ENCODE measurements around the gene FMNL2. TPM values are rescaled to one million over a fixed set of nuclear protein-coding genes. Genes with fewer than 3 reads are reported as not detected.
"Not testable (repeated sequence)": the region's sequence is repeated elsewhere in the genome, so short reads cannot be mapped to it uniquely, and the experiment has no call there.

FMNL2 gene
- total RNA-seq, 4 donors from 2014 or later, result 34.6 to 62.1 (median 51.3) TPM

DNA sequence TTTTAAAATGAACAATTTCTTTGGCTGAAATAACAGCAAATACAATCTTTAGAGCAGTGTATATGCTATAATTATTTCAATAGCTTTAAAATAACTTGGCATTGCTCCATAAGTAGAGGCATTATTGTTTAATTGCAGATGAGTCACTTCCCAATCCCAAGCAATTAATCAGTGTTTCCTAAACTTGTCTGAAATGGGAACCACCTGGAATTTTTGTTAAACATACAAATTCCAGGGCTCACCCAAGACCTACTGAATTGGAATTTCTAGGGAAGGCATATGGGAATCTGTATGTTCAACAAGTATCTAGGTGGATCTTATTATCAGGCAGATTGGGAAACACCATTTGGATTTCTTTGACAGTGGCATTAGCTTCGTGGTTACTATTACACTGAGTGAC lies 27.1 kb upstream of the FMNL2 start:
- DNase-seq (ENCODE audit: low spot score), result no peak
- TF ChIP-seq CTCF (IDR thresholded peaks at IDR 0.05), result no peak
- no peak for ATAC-seq (ENCODE audit: low FRiP score)

GRCh38 chr2:152309352-152310214 lies 25.4 kb upstream of the FMNL2 start:
- TF ChIP-seq CTCF (IDR thresholded peaks at IDR 0.05), result no peak
- ATAC-seq (ENCODE audit: low FRiP score) (no peak), DNase-seq (ENCODE audit: low spot score) (no peak)

DNA sequence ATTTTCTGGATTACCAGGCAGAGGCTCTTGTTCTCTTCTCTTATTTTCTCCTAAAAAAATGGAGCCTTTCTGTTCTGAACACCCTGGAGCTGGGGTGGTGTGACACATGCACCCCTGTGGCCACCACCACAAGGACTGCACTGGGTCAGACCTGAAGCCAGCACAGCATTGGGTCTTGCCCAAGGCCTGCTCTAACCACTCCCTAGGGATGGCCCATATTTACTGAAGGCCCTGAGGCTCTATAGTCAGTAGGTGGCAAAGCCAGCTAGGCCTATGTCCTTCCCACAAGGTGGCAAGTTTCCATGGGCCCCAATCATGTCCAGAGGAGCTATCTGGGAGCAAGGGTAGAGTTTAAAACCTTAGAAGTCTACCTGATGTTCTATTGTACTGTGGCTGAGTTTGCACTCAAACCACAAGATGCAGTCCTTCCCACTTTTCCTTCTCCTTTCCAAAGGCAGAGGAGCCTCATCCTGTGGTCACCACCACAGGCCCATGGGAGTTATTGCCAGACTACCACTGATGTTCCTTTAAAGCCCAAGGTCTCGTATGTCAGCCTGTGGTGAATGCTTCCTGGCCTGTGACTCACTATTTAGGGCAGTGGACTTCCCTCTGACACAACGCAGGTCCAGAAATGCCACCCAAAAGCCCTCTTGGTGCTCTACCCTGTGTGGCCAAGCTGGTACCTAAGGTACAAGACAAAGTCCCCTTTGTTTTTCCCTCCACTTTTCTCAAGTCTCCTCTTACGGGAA lies 15.0 kb upstream of the FMNL2 start:
- DNase-seq (ENCODE audit: low spot score) (no peak), ATAC-seq (ENCODE audit: low FRiP score) (no peak)
- no peak for TF ChIP-seq CTCF (IDR thresholded peaks at IDR 0.05)

- no peak for TF ChIP-seq CTCF (IDR thresholded peaks at IDR 0.05)
- DNase-seq (ENCODE audit: low spot score) (no peak), ATAC-seq (ENCODE audit: low FRiP score) (no peak)
Observed at GRCh38 chr2:152320814-152321213, 14.2 kb upstream of the FMNL2 start.

DNA sequence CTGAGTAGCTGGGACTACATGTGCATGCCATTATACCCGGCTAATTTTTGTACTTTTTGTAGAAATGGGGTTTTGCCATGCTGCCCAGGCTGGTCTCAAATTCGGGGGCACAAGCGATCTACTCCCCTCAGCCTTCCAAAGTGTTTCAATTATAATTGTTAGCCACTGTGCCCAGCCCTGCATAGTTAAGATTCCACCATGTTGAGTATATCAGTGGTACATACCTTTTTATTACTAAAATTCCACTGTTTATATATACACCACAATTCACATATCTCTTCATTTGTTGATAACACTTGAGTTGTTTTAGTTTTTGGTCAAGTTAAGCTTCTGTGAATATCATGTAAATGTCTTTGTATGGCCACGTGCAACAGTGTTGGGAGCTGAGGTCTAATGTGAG lies 12.8 kb upstream of the FMNL2 start:
- no peak for TF ChIP-seq CTCF (IDR thresholded peaks at IDR 0.05)
- ATAC-seq (ENCODE audit: low FRiP score) (no peak), DNase-seq (ENCODE audit: low spot score) (no peak)

- DNase-seq (ENCODE audit: low spot score); ATAC-seq (ENCODE audit: low FRiP score): not testable (repeated sequence)
Observed at GRCh38 chr2:152325126-152325525, 9.8 kb upstream of the FMNL2 start.

DNA sequence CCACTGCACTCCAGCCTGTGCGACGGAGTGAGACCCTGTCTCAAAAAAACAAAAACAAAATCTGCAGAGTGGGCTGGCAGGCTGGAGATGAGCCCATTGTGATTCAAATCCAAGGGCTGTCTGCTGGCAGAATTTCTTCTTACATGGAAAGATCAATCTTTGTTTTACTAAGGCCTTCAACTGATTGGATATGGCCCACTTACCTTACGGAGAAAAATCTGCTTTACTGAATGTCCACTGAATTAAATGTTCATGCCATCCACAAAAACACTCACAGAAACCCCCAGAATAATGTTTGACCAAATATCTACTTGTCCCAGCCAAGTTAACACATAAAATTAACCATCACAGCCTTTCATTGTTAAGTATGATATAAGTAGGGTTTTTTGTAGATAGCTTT lies 8.3 kb upstream of the FMNL2 start:
- no peak for TF ChIP-seq CTCF (IDR thresholded peaks at IDR 0.05)
- DNase-seq (ENCODE audit: low spot score) (no peak), ATAC-seq (ENCODE audit: low FRiP score) (no peak)

All from omental fat pad (tissue), 4 donors.